Astrocyte (in vitro differentiated cells and primary cell): ENCODE data around the gene AADACL2. TPM values are rescaled to one million over a fixed set of nuclear protein-coding genes. Genes with fewer than 3 reads are reported as not detected.

Experiments used
- DNase-seq: peaks from one replicate; pipeline ENCODE4 v3.0.0-alpha.2; 2010; ENCODE audit warnings: low read depth
- FAIRE-seq: peaks from 2 replicates; lab custom pipeline; 2011; peaks lifted over from hg19 to GRCh38; lab: Jason Lieb, UNC
- H2AFZ ChIP-seq: 2 replicates; pipeline ENCODE4 v1.6.0; 2012; ENCODE audit warnings: low read depth, low read length, inconsistent platforms
- H3K27ac ChIP-seq: 2 replicates; pipeline ENCODE4 v1.5.1; 2011; ENCODE audit warnings: low read depth, low read length, inconsistent platforms
- H3K27me3 ChIP-seq: 2 replicates; pipeline ENCODE4 v1.6.0; 2011; ENCODE audit warnings: low read length, inconsistent platforms; ENCODE audit not compliant: insufficient read depth
- H3K36me3 ChIP-seq: 2 replicates; pipeline ENCODE4 v1.5.1; 2011; ENCODE audit warnings: low read length, inconsistent platforms; ENCODE audit not compliant: insufficient read depth
- H3K4me1 ChIP-seq: 2 replicates; pipeline ENCODE4 v1.5.1; 2011; ENCODE audit warnings: low read length, inconsistent platforms; ENCODE audit not compliant: insufficient read depth
- H3K4me2 ChIP-seq: 2 replicates; pipeline ENCODE4 v1.6.0; 2012; ENCODE audit warnings: low read length, inconsistent platforms
- H3K4me3 ChIP-seq: 2 replicates; pipeline ENCODE4 v1.5.1; 2011; ENCODE audit warnings: low read depth, mild to moderate bottlenecking, low read length, inconsistent platforms; ENCODE audit not compliant: insufficient read depth
- H3K79me2 ChIP-seq: 2 replicates; pipeline ENCODE4 v1.6.0; 2012; ENCODE audit warnings: mild to moderate bottlenecking, low read length, inconsistent platforms; ENCODE audit not compliant: insufficient read depth
- H3K9ac ChIP-seq: 2 replicates; pipeline ENCODE4 v1.6.0; 2012; ENCODE audit warnings: mild to moderate bottlenecking, low read length, inconsistent platforms
- H3K9me3 ChIP-seq: 2 replicates; pipeline ENCODE4 v1.5.1; 2012; ENCODE audit warnings: low read depth, mild to moderate bottlenecking, low read length, inconsistent platforms; ENCODE audit not compliant: insufficient read depth
- H4K20me1 ChIP-seq: 2 replicates; pipeline ENCODE4 v1.6.0; 2012; ENCODE audit warnings: low read length, inconsistent platforms; ENCODE audit not compliant: insufficient read depth
- H3K27ac Mint-ChIP-seq: one replicate; pipeline ENCODE4 v1.8.0; 2021; ENCODE audit warnings: mild to moderate bottlenecking, mixed read lengths; ENCODE audit not compliant: unreplicated experiment
- H3K27me3 Mint-ChIP-seq: one replicate; pipeline ENCODE4 v1.8.0; 2021; ENCODE audit warnings: low read depth, mixed read lengths; ENCODE audit not compliant: unreplicated experiment
- H3K36me3 Mint-ChIP-seq: one replicate; pipeline ENCODE4 v1.8.0; 2021; ENCODE audit warnings: low read depth, mixed read lengths; ENCODE audit not compliant: unreplicated experiment
- H3K4me1 Mint-ChIP-seq: one replicate; pipeline ENCODE4 v1.8.0; 2021; ENCODE audit warnings: low read depth, mixed read lengths; ENCODE audit not compliant: unreplicated experiment
- H3K4me3 Mint-ChIP-seq: one replicate; pipeline ENCODE4 v1.8.0; 2021; ENCODE audit warnings: mild to moderate bottlenecking, moderate library complexity, mixed read lengths; ENCODE audit not compliant: unreplicated experiment
- H3K9me3 Mint-ChIP-seq: one replicate; pipeline ENCODE4 v1.8.0; 2021; ENCODE audit warnings: mild to moderate bottlenecking, mixed read lengths; ENCODE audit not compliant: unreplicated experiment
- EZH2 ChIP-seq: IDR thresholded peaks from 2 replicates; pipeline ENCODE4 v1.6.1; 2012; ENCODE audit warnings: mild to moderate bottlenecking, low read length, inconsistent platforms; ENCODE audit not compliant: insufficient read depth
- total RNA-seq: library from RNA; stranded (reverse); gene quantifications from 2 replicates; pipeline ENCODE4 v1.2.1, GENCODE V29; 2021
- TF ChIP-seq, protein P1 (sequence below): IDR thresholded peaks from 2 replicates; pipeline ENCODE4 v1.5.1; 2011; ENCODE audit warnings: low read depth, mild to moderate bottlenecking, inconsistent platforms, low read length, moderate library complexity; ENCODE audit not compliant: insufficient read depth

The AADACL2 gene
- total RNA-seq, 1 donor from 2014 or later: not detected

DNA sequence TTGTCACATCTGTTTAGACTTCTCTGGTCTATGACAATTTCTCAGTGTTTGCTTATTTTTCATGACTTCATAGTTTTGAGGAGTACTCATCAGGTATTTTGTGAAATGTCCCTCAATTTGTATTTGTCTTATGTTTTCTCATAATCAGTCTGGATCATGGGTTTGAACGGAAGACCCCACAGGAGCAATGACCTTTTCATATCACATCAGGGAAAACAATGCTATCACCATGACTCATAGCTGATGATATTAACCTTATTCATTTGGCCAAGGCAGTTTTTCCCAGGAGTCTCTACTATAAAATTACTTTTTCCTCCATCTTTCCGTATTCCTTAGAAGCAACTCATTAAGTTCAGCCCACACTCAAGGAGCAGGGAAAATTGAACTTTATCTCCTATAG is 32.7 kb downstream of the AADACL2 start:
- Histone ChIP-seq H3K27me3 (no peaks in the 10 kb centered on the region), H2AFZ (no peak overlapping the region), H3K9me3 (no peaks in the 10 kb centered on the region), H3K4me1 (peaks cover 18% of the 10 kb centered on the region), H4K20me1 (no peaks in the 10 kb centered on the region), H3K79me2 (no peaks in the 10 kb centered on the region), H3K36me3 (no peaks in the 10 kb centered on the region), H3K27ac (peak overlapping the region; percentile 63), H3K4me3 (no peak overlapping the region), H3K4me2 (no peak overlapping the region), H3K9ac (no peak overlapping the region)
- H3K4me3 Mint-ChIP-seq: no peak overlapping the region
- no peak for TF ChIP-seq EZH2
- TF ChIP-seq, protein P1, sequence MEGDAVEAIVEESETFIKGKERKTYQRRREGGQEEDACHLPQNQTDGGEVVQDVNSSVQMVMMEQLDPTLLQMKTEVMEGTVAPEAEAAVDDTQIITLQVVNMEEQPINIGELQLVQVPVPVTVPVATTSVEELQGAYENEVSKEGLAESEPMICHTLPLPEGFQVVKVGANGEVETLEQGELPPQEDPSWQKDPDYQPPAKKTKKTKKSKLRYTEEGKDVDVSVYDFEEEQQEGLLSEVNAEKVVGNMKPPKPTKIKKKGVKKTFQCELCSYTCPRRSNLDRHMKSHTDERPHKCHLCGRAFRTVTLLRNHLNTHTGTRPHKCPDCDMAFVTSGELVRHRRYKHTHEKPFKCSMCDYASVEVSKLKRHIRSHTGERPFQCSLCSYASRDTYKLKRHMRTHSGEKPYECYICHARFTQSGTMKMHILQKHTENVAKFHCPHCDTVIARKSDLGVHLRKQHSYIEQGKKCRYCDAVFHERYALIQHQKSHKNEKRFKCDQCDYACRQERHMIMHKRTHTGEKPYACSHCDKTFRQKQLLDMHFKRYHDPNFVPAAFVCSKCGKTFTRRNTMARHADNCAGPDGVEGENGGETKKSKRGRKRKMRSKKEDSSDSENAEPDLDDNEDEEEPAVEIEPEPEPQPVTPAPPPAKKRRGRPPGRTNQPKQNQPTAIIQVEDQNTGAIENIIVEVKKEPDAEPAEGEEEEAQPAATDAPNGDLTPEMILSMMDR: no peak
- H3K27me3 Mint-ChIP-seq: no peaks in the 10 kb centered on the region
- peak; percentile 40 for DNase-seq
- H3K4me1 Mint-ChIP-seq: peaks cover 7% of the 10 kb centered on the region
- no peaks in the 10 kb centered on the region for H3K36me3 Mint-ChIP-seq
- FAIRE-seq: no peak
- no peaks in the 10 kb centered on the region for H3K9me3 Mint-ChIP-seq
- no peak overlapping the region for H3K27ac Mint-ChIP-seq

DNA sequence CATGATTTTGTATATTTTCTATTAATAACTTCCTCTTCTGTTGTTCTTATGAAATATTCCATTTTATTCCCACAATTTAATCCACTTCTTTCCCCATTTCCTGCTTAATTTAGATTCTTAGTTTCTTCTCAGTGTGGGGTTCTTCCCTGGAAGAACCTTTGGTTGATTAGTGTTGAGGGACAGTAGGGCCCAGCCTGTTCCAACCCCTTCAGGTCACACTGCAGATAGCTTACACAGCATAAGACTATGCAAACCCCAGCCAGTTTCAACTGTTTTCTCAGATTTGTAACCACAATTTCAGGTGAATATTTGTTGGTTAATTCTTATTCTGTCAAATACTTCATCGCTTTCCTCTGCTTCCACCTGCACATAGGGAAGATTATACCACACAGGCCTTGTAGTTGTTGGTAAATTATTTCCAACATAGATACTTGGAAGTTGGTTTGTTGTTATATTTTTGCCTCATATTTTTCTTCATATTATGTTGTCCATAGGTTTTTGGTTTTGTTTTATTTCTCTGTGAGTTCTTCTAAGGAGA is 34.7 kb downstream of the AADACL2 start:
- H3K27me3 Mint-ChIP-seq: no peaks in the 10 kb centered on the region
- H4K20me1 ChIP-seq: no peaks in the 10 kb centered on the region
- no peaks in the 10 kb centered on the region for H3K27me3 ChIP-seq
- no peaks in the 10 kb centered on the region for H3K9me3 ChIP-seq
- peaks cover 18% of the 10 kb centered on the region for H3K4me1 ChIP-seq
- H3K4me2 ChIP-seq: no peak overlapping the region
- H3K9ac ChIP-seq: no peak overlapping the region
- DNase-seq (no peak), FAIRE-seq (no peak)
- H3K36me3 Mint-ChIP-seq: no peaks in the 10 kb centered on the region
- TF ChIP-seq, protein P1: no peak
- no peak for TF ChIP-seq EZH2
- no peaks in the 10 kb centered on the region for H3K9me3 Mint-ChIP-seq
- H3K27ac ChIP-seq: no peak overlapping the region
- H3K27ac Mint-ChIP-seq: no peak overlapping the region
- H3K4me1 Mint-ChIP-seq: peaks cover 7% of the 10 kb centered on the region
- no peaks in the 10 kb centered on the region for H3K79me2 ChIP-seq
- H3K4me3 Mint-ChIP-seq: no peak overlapping the region
- no peak overlapping the region for H2AFZ ChIP-seq
- H3K36me3 ChIP-seq: no peaks in the 10 kb centered on the region
- no peak overlapping the region for H3K4me3 ChIP-seq

DNA sequence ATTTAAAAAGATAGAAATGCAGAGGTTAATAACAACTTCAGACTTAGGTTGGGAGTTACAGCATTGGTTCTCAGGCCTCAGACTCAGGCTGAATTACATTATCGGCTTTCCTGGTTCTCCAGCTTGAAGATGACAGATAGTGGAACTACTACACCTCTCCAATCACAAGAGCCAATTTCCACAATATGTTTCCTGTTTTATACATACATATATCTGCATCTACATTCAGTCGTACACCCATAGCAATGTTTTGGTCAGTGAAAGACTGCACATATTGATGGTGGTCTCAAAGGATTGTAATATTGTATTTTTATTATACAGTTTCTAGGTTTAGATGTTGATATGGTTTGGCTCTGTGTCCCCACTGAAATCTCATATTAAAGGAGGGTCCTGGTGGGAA is 35.4 kb downstream of the AADACL2 start:
- Histone ChIP-seq H3K36me3 (no peaks in the 10 kb centered on the region), H3K4me3 (no peak overlapping the region), H3K27ac (no peak overlapping the region), H3K27me3 (no peaks in the 10 kb centered on the region), H3K79me2 (no peaks in the 10 kb centered on the region), H3K4me1 (peaks cover 18% of the 10 kb centered on the region), H4K20me1 (no peaks in the 10 kb centered on the region), H3K9ac (no peak overlapping the region), H2AFZ (no peak overlapping the region), H3K4me2 (no peak overlapping the region), H3K9me3 (no peaks in the 10 kb centered on the region)
- H3K27me3 Mint-ChIP-seq: no peaks in the 10 kb centered on the region
- H3K36me3 Mint-ChIP-seq: no peaks in the 10 kb centered on the region
- no peaks in the 10 kb centered on the region for H3K9me3 Mint-ChIP-seq
- H3K4me1 Mint-ChIP-seq: peaks cover 7% of the 10 kb centered on the region
- H3K4me3 Mint-ChIP-seq: no peak overlapping the region
- no peak overlapping the region for H3K27ac Mint-ChIP-seq
- DNase-seq (no peak), FAIRE-seq (no peak)
- no peak for TF ChIP-seq EZH2
- TF ChIP-seq, protein P1: no peak
